Type B pancreatic cell (in vitro differentiated cells): Measurements from ENCODE around the gene CCDC158. TPM values are rescaled to one million over a fixed set of nuclear protein-coding genes. Genes with fewer than 3 reads are reported as not detected.
A peak's percentile ranks its signal among the peaks of the same experiment; 100 is the strongest.

Experiments
- DNase-seq: peaks from one replicate; pipeline ENCODE4 v3.0.0; 2021; ENCODE audit warnings: mixed read lengths; ENCODE audit not compliant: unreplicated experiment; ENCODE audit errors: extremely low spot score
- H3K27ac Mint-ChIP-seq: 2 replicates; pipeline ENCODE4 v1.8.0; 2021; ENCODE audit warnings: mild to moderate bottlenecking, mixed read lengths
- H3K27me3 Mint-ChIP-seq: 2 replicates; pipeline ENCODE4 v1.8.0; 2021; ENCODE audit warnings: mixed read lengths
- H3K36me3 Mint-ChIP-seq: 2 replicates; pipeline ENCODE4 v1.8.0; 2021; ENCODE audit warnings: mixed read lengths
- H3K4me1 Mint-ChIP-seq: one replicate; pipeline ENCODE4 v1.8.0; 2021; ENCODE audit warnings: mixed read lengths; ENCODE audit not compliant: unreplicated experiment
- H3K4me3 Mint-ChIP-seq: 2 replicates; pipeline ENCODE4 v1.8.0; 2021; ENCODE audit warnings: mild to moderate bottlenecking, mixed read lengths
- H3K9me3 Mint-ChIP-seq: 2 replicates; pipeline ENCODE4 v1.8.0; 2021; ENCODE audit warnings: mixed read lengths
- total RNA-seq: library from RNA; stranded (reverse); gene quantifications from 2 replicates; pipeline ENCODE4 v1.2.1, GENCODE V29; 2021; ENCODE audit warnings: low replicate concordance
- TF ChIP-seq, protein P1 (sequence below): fragments of 200-600 bp; sonication (generic); conservative IDR thresholded peaks from 2 replicates; pipeline ENCODE4 v1.5.0; 2021; ENCODE audit warnings: antibody characterized with exemption, mild to moderate bottlenecking

The CCDC158 gene
- total RNA-seq, 1 donor from 2014 or later: not detected

DNA sequence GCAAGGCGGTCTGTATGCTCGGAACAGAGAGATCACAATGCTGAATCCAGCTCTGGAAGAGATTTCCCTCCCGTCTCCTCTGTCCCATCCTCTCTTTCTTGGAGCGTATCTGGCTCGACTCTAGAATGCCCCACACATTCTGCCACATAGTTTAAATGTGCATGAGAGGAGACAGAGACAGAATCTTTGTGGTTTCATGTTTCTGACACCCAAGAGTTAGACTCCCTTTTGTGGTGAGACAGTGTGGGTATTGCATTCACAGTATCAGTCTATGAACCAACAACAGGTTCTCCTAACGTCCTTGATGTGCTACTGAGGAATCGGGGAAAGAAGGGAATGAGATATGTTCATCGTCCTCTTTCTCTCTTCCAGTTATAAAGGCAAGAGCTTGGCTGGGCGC is 144.1 kb downstream of the CCDC158 start:
- no peaks in the 10 kb centered on the region for H3K36me3 Mint-ChIP-seq
- peaks cover 4% of the 10 kb centered on the region for H3K9me3 Mint-ChIP-seq
- H3K27ac Mint-ChIP-seq: no peak overlapping the region
- no peaks in the 10 kb centered on the region for H3K4me1 Mint-ChIP-seq
- DNase-seq: no peak
- TF ChIP-seq, protein P1, sequence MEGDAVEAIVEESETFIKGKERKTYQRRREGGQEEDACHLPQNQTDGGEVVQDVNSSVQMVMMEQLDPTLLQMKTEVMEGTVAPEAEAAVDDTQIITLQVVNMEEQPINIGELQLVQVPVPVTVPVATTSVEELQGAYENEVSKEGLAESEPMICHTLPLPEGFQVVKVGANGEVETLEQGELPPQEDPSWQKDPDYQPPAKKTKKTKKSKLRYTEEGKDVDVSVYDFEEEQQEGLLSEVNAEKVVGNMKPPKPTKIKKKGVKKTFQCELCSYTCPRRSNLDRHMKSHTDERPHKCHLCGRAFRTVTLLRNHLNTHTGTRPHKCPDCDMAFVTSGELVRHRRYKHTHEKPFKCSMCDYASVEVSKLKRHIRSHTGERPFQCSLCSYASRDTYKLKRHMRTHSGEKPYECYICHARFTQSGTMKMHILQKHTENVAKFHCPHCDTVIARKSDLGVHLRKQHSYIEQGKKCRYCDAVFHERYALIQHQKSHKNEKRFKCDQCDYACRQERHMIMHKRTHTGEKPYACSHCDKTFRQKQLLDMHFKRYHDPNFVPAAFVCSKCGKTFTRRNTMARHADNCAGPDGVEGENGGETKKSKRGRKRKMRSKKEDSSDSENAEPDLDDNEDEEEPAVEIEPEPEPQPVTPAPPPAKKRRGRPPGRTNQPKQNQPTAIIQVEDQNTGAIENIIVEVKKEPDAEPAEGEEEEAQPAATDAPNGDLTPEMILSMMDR: no peak
- H3K4me3 Mint-ChIP-seq: no peak overlapping the region
- no peaks in the 10 kb centered on the region for H3K27me3 Mint-ChIP-seq

DNA sequence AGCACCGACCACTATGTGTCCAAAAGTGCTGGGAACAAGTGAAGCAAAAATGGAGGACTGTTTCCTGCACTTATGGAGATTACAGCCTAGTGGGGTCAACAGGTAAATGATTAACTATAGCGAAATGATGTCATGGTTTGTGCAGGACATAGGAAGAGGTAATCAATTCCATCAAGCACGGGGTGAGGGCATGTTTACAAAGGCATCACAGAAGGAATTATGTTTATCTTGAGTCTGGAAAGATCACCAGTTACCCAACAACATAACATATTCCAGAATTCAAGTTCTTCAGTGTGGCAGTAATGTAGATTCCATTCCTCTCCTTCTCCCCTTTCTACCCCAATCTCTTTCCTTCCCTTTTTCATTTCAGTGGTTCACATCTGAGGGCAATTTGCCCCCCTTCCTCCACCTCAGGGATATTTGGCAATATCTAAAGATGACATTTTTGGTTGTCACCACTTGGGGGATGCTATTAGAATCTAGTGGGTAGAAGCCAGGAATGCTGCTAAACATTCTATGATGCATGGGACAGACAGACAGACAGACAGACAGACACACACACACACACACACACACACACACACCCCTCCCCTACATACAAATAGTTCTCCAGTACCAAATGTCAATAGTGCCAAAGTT is 145.3 kb downstream of the CCDC158 start:
- Mint-ChIP-seq H3K4me3 (no peak overlapping the region), H3K36me3 (no peaks in the 10 kb centered on the region), H3K4me1 (no peaks in the 10 kb centered on the region), H3K27ac (peak overlapping the region; percentile 9), H3K9me3 (peaks cover 4% of the 10 kb centered on the region), H3K27me3 (no peaks in the 10 kb centered on the region)
- TF ChIP-seq, protein P1: no peak
- no peak for DNase-seq

DNA sequence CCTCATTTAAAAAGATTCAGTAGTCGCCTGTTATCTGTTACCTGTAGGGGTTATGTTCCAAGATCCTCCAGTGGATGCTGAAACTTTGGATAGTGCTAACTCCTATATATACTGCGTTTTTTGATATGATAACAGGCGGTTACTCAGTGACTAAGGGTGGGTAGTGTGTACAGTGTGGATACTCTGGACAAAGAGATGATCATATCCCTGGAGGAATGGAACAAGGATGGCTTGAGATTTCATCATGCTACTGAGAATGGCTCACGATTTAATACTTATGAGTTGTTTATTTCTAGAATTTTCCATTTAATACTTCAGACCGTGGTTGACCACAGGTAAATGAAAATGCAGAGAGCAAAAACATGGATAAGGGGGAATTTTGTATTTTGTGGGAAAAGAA is 147.9 kb downstream of the CCDC158 start:
- H3K4me1 Mint-ChIP-seq: no peaks in the 10 kb centered on the region
- H3K36me3 Mint-ChIP-seq: no peaks in the 10 kb centered on the region
- no peak overlapping the region for H3K4me3 Mint-ChIP-seq
- DNase-seq: no peak
- TF ChIP-seq, protein P1: no peak
- no peaks in the 10 kb centered on the region for H3K27me3 Mint-ChIP-seq
- H3K27ac Mint-ChIP-seq: no peak overlapping the region
- peaks cover 4% of the 10 kb centered on the region for H3K9me3 Mint-ChIP-seq

DNA sequence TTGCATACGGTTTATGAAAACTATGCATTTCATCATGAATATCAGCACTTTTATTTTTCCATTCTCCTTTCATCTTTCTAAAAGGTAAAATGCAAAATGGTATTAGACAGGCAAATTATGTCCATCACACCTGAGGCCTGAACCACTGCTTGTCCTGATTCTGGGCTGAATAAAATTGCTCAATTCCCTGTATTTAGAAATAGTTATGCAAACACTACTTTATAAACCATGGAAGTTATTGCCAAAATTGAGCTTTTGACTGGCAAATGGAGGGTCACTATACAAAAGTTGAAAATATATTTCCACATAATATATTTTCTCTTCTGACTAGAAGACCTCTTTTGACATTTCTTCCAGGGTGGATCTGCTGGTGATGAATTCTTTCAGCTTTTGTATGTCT is 148.4 kb downstream of the CCDC158 start:
- no peak overlapping the region for H3K27ac Mint-ChIP-seq
- no peaks in the 10 kb centered on the region for H3K4me1 Mint-ChIP-seq
- DNase-seq: no peak
- no peaks in the 10 kb centered on the region for H3K36me3 Mint-ChIP-seq
- H3K9me3 Mint-ChIP-seq: peaks cover 4% of the 10 kb centered on the region
- H3K27me3 Mint-ChIP-seq: no peaks in the 10 kb centered on the region
- H3K4me3 Mint-ChIP-seq: no peak overlapping the region
- TF ChIP-seq, protein P1: no peak

DNA sequence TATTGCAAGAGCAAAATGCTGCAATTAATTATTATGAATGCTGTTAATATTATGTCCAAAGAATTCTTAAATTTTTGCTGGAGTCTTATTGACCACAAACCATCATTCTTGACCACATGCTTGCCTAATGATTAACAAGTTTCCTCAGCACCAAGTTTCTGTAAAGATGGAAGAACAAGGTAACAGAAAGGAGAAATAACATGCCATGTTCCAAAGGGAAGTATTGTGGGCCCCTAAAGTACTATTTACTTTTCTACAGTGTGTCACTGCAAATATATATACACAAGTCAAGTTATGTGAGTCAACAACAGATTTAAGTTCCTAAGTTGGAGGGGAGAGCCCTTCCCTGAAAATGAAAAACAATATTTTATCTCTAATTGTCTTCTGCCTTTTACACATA is 148.9 kb downstream of the CCDC158 start:
- Mint-ChIP-seq H3K27me3 (no peaks in the 10 kb centered on the region), H3K36me3 (no peaks in the 10 kb centered on the region), H3K27ac (no peak overlapping the region), H3K4me3 (no peak overlapping the region), H3K9me3 (peaks cover 4% of the 10 kb centered on the region), H3K4me1 (no peaks in the 10 kb centered on the region)
- DNase-seq: no peak
- TF ChIP-seq, protein P1: no peak

DNA sequence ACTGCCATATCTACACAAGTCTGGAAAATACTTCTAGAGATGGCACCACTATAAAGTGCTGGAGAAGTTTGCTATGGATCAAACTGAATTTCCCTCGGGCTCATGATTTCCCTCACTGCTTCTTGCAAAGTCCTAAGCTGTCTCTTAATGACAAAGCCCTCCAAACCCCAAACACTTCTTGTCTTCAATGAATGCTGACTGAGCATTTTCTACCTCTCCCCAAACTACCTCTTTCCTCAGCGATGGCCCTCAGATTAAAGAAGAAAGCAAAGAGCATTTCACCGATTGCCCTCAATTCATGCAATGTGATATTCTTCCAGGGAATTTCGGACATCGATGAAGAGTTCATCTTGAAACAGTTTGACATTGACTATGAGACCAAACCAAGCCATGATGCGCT is 149.7 kb downstream of the CCDC158 start:
- no peaks in the 10 kb centered on the region for H3K27me3 Mint-ChIP-seq
- no peak overlapping the region for H3K27ac Mint-ChIP-seq
- TF ChIP-seq, protein P1: no peak
- no peaks in the 10 kb centered on the region for H3K36me3 Mint-ChIP-seq
- peaks cover 4% of the 10 kb centered on the region for H3K9me3 Mint-ChIP-seq
- H3K4me1 Mint-ChIP-seq: no peaks in the 10 kb centered on the region
- no peak overlapping the region for H3K4me3 Mint-ChIP-seq
- DNase-seq: no peak
